HepG2 (cell line): Measurements from ENCODE around the gene OSBPL10. TPM values are rescaled to one million over a fixed set of nuclear protein-coding genes. Genes with fewer than 3 reads are reported as not detected.

Experiments
- DMAP1 ChIP-seq: IDR thresholded peaks from 2 replicates; pipeline ENCODE4 v1.6.1; 2016
- EEA1 ChIP-seq: sonication (generic); formaldehyde crosslinking; IDR thresholded peaks from 2 replicates; pipeline ENCODE4 v1.5.1; 2020; ENCODE audit warnings: mild to moderate bottlenecking, missing genetic modification reagents, borderline replicate concordance
- ERF ChIP-seq: IDR thresholded peaks from 2 replicates; pipeline ENCODE4 v1.6.1; 2018; ENCODE audit warnings: missing biosample characterization, missing genetic modification reagents
- FOSL2 ChIP-seq: sonication (generic); formaldehyde crosslinking; IDR thresholded peaks from 2 replicates; pipeline ENCODE4 v1.4.0; 2020; ENCODE audit warnings: missing genetic modification reagents
- HMG20B ChIP-seq: conservative IDR thresholded peaks from 2 replicates; pipeline ENCODE4 v1.6.1; 2016; ENCODE audit warnings: missing genetic modification reagents, missing compliant biosample characterization
- HNF4A ChIP-seq: sonication (generic); formaldehyde crosslinking; IDR thresholded peaks from 2 replicates; pipeline ENCODE4 v1.4.0; 2020; ENCODE audit warnings: missing genetic modification reagents
- IRF9 ChIP-seq: sonication (generic); formaldehyde crosslinking; IDR thresholded peaks from 2 replicates; pipeline ENCODE4 v1.8.0; 2022; ENCODE audit warnings: missing genetic modification reagents, mild to moderate bottlenecking, borderline replicate concordance
- JARID2 ChIP-seq: sonication (generic); formaldehyde crosslinking; IDR thresholded peaks from 2 replicates; pipeline ENCODE4 v1.8.1; 2023; ENCODE audit warnings: missing genetic modification reagents, inconsistent platforms; ENCODE audit not compliant: insufficient replicate concordance
- KDM2A ChIP-seq: sonication (generic); formaldehyde crosslinking; IDR thresholded peaks from 2 replicates; pipeline ENCODE4 v1.4.0; 2020; ENCODE audit warnings: low read depth, missing genetic modification reagents, borderline replicate concordance
- MAFF ChIP-seq: IDR thresholded peaks from 2 replicates; pipeline ENCODE4 v1.6.1; 2011; ENCODE audit warnings: low read depth, low read length, improper control_type of control experiment
- NONO ChIP-seq, 2 experiments: fragments of 450-650 bp in 1 of 2; sonication (generic) in 1 of 2; formaldehyde crosslinking in 1 of 2; IDR thresholded peaks in 1 of 2; conservative IDR thresholded peaks in 1 of 2; 2 replicates each; pipeline versions ENCODE4 v1.6.1 to v1.8.0; 2017 to 2022; ENCODE audit warnings: mild to moderate bottlenecking in 1 of 2, missing genetic modification reagents in 1 of 2, moderate library complexity in 1 of 2
- POLR2G ChIP-seq: fragments of 200-400 bp; formaldehyde crosslinking; IDR thresholded peaks from 2 replicates; pipeline ENCODE4 v1.6.1; 2018; ENCODE audit warnings: mild to moderate bottlenecking, low read depth, low read length, moderate library complexity
- RFXAP ChIP-seq: sonication (generic); formaldehyde crosslinking; IDR thresholded peaks from 2 replicates; pipeline ENCODE4 v1.4.0; 2020; ENCODE audit warnings: missing genetic modification reagents, borderline replicate concordance
- SAFB2 ChIP-seq: sonication (generic); formaldehyde crosslinking; IDR thresholded peaks from 2 replicates; pipeline ENCODE4 v1.5.1; 2020; ENCODE audit warnings: missing genetic modification reagents, low read depth, mild to moderate bottlenecking, borderline replicate concordance
- SP1 ChIP-seq, 2 experiments: fragments of 450-650 bp in 1 of 2; sonication (generic) in 1 of 2; formaldehyde crosslinking in 1 of 2; IDR thresholded peaks; 2 replicates each; pipeline versions ENCODE4 v1.4.0 to v1.6.1; 2016 to 2020; ENCODE audit warnings: missing genetic modification reagents in 1 of 2
- SSRP1 ChIP-seq: IDR thresholded peaks from 2 replicates; pipeline ENCODE4 v1.6.1; 2016; ENCODE audit warnings: control low read depth
- ZBTB42 ChIP-seq: sonication (generic); formaldehyde crosslinking; IDR thresholded peaks from 2 replicates; pipeline ENCODE4 v1.5.0; 2020; ENCODE audit warnings: mild to moderate bottlenecking, missing genetic modification reagents
- ZBTB7B ChIP-seq: sonication (generic); formaldehyde crosslinking; IDR thresholded peaks from 2 replicates; pipeline ENCODE4 v1.4.0; 2020; ENCODE audit warnings: missing genetic modification reagents
- ZNF282 ChIP-seq: fragments of 450-650 bp; IDR thresholded peaks from 2 replicates; pipeline ENCODE4 v1.6.1; 2018; ENCODE audit not compliant: partially characterized antibody
- ZNF292 ChIP-seq: sonication (generic); formaldehyde crosslinking; IDR thresholded peaks from 2 replicates; pipeline ENCODE4 v1.8.1; 2022; ENCODE audit warnings: mild to moderate bottlenecking, low read depth, missing genetic modification reagents, borderline replicate concordance
- ZNF446 ChIP-seq: sonication (generic); formaldehyde crosslinking; IDR thresholded peaks from 2 replicates; pipeline ENCODE4 v1.5.0; 2020; ENCODE audit warnings: mild to moderate bottlenecking, missing genetic modification reagents
- ZNF672 ChIP-seq: sonication (generic); formaldehyde crosslinking; IDR thresholded peaks from 2 replicates; pipeline ENCODE4 v1.8.1; 2022; ENCODE audit warnings: missing genetic modification reagents
- polyA plus RNA-seq, 8 experiments: library from polyadenylated mRNA; depleted of rRNA in 3 of 8; stranded (reverse) in 7 of 8; unstranded in 1 of 8; fragments of >200 nt; fragmentation: Illumina TruSeq in 4 of 8; extraction: Trizol in 4 of 8; gene quantifications; 2 replicates each; pipeline versions ENCODE4 v1.2.1 to v1.2.3, GENCODE V29; 2011 to 2016; ENCODE audit warnings: low read depth in 4 of 8, missing spikeins in 1 of 8, mixed read lengths in 1 of 8; ENCODE audit not compliant: insufficient read depth in 1 of 8
- total RNA-seq, 5 experiments: library from RNA; depleted of rRNA; stranded (reverse); fragments of >200 nt; fragmentation: Illumina TruSeq; extraction: Trizol; gene quantifications; 2 replicates each; pipeline ENCODE4 v1.2.3, GENCODE V29; 2016; ENCODE audit warnings: low read depth in 1 of 5
- TF ChIP-seq, protein P1 (sequence below): sonication (generic); formaldehyde crosslinking; IDR thresholded peaks from 2 replicates; pipeline ENCODE4 v1.4.0; 2020; ENCODE audit warnings: missing genetic modification reagents; ENCODE audit errors: not compliant biosample characterization
- TF ChIP-seq, protein P2 (sequence below): sonication (generic); formaldehyde crosslinking; IDR thresholded peaks from 2 replicates; pipeline ENCODE4 v1.4.0; 2020; ENCODE audit warnings: missing genetic modification reagents, borderline replicate concordance

Gene OSBPL10
- total and polyA plus RNA-seq, 2 of the 13 experiments (the other 11 are each of a cell fraction or from before 2014, with no cell fraction given): 10.3 to 28.6 TPM

DNA sequence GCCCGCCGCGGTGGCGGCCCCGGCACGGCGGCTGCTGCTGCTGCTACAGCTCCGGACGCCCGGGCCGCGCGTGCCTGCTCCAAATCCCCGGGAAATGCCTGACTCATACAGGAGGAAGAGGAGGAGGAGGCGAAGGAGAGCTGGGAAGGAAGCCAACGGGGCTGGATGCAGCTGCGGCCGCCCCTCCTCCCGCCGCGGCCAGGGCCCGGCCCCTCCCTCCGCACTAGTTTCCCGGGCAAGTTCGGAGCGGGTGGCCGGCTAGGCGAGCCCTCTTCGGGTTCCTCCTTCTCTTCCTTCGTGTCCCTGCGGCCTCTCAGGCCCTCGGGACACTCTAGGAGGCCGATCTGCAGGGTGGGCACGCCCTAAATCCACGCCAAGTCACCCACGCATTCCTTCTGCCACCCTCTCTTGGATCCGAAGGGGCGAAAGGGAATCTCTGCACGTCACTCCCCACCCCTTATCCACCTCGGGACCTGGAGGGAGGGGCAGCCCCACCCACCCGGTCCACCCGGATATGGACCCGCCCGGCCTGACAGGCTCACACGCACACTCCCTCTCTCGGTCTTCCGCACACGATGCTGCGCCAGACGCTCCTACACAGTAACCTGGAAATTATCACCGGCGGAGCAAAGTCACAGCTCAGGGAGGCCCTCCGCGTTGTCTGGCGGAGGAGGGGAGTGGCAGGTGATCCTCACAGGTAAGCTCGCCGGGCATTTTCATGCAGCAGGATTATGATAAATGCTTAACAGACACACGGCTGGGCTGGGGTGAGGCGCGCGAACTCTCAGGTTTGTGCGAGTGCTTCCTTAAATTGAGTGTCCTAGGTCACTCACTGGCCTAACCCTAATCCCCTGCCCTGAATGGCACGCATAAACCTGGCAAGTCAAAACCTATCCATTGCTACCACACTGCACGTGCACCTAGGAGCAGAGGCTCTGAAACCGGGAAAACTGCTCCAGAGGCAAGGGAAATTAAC is at the start of gene OSBPL10, which contains the start of gene ZNF860 (continued):
- TF ChIP-seq NONO (IDR thresholded peaks at IDR 0.05) (no peak), NONO (CRISPR knock-in tag; conservative IDR thresholded peaks at IDR 0.05) (peak; percentile 17; the same call in 1 of the 2 replicates), DMAP1 (CRISPR knock-in tag) (peak; percentile 47), FOSL2 (CRISPR knock-in tag) (peak; percentile 75), SP1 (IDR thresholded peaks at IDR 0.05) (no peak), SP1 (CRISPR knock-in tag; IDR thresholded peaks at IDR 0.05) (no peak; the same call in 1 of the 2 replicates), JARID2 (CRISPR knock-in tag) (no peak), ZNF446 (CRISPR knock-in tag) (peak; percentile 81; the same call in 1 of the 2 replicates), KDM2A (CRISPR knock-in tag) (peak; percentile 65; the same call in 1 of the 2 replicates), ZBTB7B (CRISPR knock-in tag) (0 out of 2 replicates have a peak, but pooled peaks have one; percentile 24), POLR2G (peak; percentile 74), SSRP1 (CRISPR knock-in tag) (no peak), HMG20B (peak; percentile 87), RFXAP (CRISPR knock-in tag) (0 out of 2 replicates have a peak, but pooled peaks have one; percentile 16), ZBTB42 (no peak), ZNF282 (no peak), ERF (CRISPR knock-in tag) (0 out of 2 replicates have a peak, but pooled peaks have one; percentile 18), IRF9 (CRISPR knock-in tag) (no peak), EEA1 (CRISPR knock-in tag) (no peak), HNF4A (CRISPR knock-in tag) (peak; percentile 46), SAFB2 (no peak; the same call in 1 of the 2 replicates), ZNF292 (0 out of 2 replicates have a peak, but pooled peaks have one; percentile 66), ZNF672 (CRISPR knock-in tag) (no peak), MAFF (no peak)
- TF ChIP-seq, protein P1, sequence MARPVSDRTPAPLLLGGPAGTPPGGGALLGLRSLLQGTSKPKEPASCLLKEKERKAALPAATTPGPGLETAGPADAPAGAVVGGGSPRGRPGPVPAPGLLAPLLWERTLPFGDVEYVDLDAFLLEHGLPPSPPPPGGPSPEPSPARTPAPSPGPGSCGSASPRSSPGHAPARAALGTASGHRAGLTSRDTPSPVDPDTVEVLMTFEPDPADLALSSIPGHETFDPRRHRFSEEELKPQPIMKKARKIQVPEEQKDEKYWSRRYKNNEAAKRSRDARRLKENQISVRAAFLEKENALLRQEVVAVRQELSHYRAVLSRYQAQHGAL (CRISPR knock-in tag): no peak
- TF ChIP-seq, protein P2, sequence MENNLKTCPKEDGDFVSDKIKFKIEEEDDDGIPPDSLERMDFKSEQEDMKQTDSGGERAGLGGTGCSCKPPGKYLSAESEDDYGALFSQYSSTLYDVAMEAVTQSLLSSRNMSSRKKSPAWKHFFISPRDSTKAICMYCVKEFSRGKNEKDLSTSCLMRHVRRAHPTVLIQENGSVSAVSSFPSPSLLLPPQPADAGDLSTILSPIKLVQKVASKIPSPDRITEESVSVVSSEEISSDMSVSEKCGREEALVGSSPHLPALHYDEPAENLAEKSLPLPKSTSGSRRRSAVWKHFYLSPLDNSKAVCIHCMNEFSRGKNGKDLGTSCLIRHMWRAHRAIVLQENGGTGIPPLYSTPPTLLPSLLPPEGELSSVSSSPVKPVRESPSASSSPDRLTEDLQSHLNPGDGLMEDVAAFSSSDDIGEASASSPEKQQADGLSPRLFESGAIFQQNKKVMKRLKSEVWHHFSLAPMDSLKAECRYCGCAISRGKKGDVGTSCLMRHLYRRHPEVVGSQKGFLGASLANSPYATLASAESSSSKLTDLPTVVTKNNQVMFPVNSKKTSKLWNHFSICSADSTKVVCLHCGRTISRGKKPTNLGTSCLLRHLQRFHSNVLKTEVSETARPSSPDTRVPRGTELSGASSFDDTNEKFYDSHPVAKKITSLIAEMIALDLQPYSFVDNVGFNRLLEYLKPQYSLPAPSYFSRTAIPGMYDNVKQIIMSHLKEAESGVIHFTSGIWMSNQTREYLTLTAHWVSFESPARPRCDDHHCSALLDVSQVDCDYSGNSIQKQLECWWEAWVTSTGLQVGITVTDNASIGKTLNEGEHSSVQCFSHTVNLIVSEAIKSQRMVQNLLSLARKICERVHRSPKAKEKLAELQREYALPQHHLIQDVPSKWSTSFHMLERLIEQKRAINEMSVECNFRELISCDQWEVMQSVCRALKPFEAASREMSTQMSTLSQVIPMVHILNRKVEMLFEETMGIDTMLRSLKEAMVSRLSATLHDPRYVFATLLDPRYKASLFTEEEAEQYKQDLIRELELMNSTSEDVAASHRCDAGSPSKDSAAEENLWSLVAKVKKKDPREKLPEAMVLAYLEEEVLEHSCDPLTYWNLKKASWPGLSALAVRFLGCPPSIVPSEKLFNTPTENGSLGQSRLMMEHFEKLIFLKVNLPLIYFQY (CRISPR knock-in tag): no peak
